Mucosa of rectum (tissue), 2 donors: ENCODE data around the gene TKT.
A peak's percentile ranks its signal among the peaks of the same experiment; 100 is the strongest.
"Not testable (repeated sequence)": the region's sequence is repeated elsewhere in the genome, so short reads cannot be mapped to it uniquely, and the experiment has no call there.

Experiments used
- H3K27ac ChIP-seq, 2 donors: one replicate each; pipeline ENCODE4 v1.7.0; 2013; ENCODE audit warnings: inconsistent platforms in 2 of 2, low read depth in 2 of 2, low read length in 2 of 2
- H3K27me3 ChIP-seq, 2 donors: one replicate each; pipeline ENCODE4 v1.7.0; 2013; ENCODE audit warnings: low read length in 2 of 2; ENCODE audit not compliant: control insufficient read depth in 2 of 2, insufficient read depth in 2 of 2
- H3K36me3 ChIP-seq, 2 donors: one replicate each; pipeline ENCODE4 v1.7.0; 2013; ENCODE audit warnings: low read length in 2 of 2; ENCODE audit not compliant: control insufficient read depth in 2 of 2, insufficient read depth in 2 of 2
- H3K4me1 ChIP-seq, 2 donors: one replicate each; pipeline ENCODE4 v1.7.0; 2013; ENCODE audit warnings: low read length in 2 of 2, mild to moderate bottlenecking in 1 of 2; ENCODE audit not compliant: control insufficient read depth in 2 of 2, insufficient read depth in 2 of 2
- H3K4me3 ChIP-seq, 2 donors: one replicate each; pipeline ENCODE4 v1.7.0; 2013; ENCODE audit warnings: low read length in 2 of 2
- H3K9ac ChIP-seq, 2 donors: one replicate each; pipeline ENCODE4 v1.7.0; 2013; ENCODE audit warnings: low read length in 2 of 2, low read depth in 1 of 2, mild to moderate bottlenecking in 1 of 2
- H3K9me3 ChIP-seq, 2 donors: one replicate each; pipeline ENCODE4 v1.7.0; 2013; ENCODE audit warnings: low read length in 2 of 2; ENCODE audit not compliant: control insufficient read depth in 2 of 2
- donor health status: healthy.
- donor health status: Normal muscosa, but diverticular disease.

The TKT gene

GRCh38 chr3:53282581-53282980 is 26.8 kb upstream of the TKT start:
- no peak overlapping the region for H3K27ac ChIP-seq
- no peaks in the 10 kb centered on the region for H3K9me3 ChIP-seq
- peaks cover 4 to 25% of the 10 kb centered on the region in 2 donors for H3K36me3 ChIP-seq
- no peaks in the 10 kb centered on the region for H3K4me1 ChIP-seq
- no peaks in the 10 kb centered on the region for H3K27me3 ChIP-seq
- H3K9ac ChIP-seq: no peak overlapping the region
- H3K4me3 ChIP-seq: no peak overlapping the region

GRCh38 chr3:53278667-53279066 is 22.8 kb upstream of the TKT start:
- no peaks in the 10 kb centered on the region for H3K9me3 ChIP-seq
- peaks cover under 1 to 6% of the 10 kb centered on the region in 2 donors for H3K36me3 ChIP-seq
- H3K4me3 ChIP-seq: no peak overlapping the region
- no peaks in the 10 kb centered on the region for H3K27me3 ChIP-seq
- peaks cover 0 to 2% of the 10 kb centered on the region in 2 donors for H3K4me1 ChIP-seq
- no peak overlapping the region for H3K9ac ChIP-seq
- H3K27ac ChIP-seq: no peak overlapping the region

- Histone ChIP-seq H3K27me3 (no peaks in the 10 kb centered on the region), H3K4me3 (no peak overlapping the region), H3K36me3 (no peaks in the 10 kb centered on the region), H3K27ac (no peak overlapping the region), H3K9me3 (no peaks in the 10 kb centered on the region), H3K4me1 (peaks cover 2 to 4% of the 10 kb centered on the region in 2 donors), H3K9ac (no peak overlapping the region)
Observed at GRCh38 chr3:53274938-53275605, 19.2 kb upstream of the TKT start.

GRCh38 chr3:53273146-53273670 is 17.4 kb upstream of the TKT start:
- Histone ChIP-seq H3K4me1 (peaks cover 5 to 8% of the 10 kb centered on the region in 2 donors), H3K9ac (no peak overlapping the region), H3K36me3 (no peaks in the 10 kb centered on the region), H3K27me3 (no peaks in the 10 kb centered on the region), H3K27ac (no peak overlapping the region), H3K4me3 (no peak overlapping the region), H3K9me3 (no peaks in the 10 kb centered on the region)

- Histone ChIP-seq H3K27ac (peak overlapping the region; percentile 7 to 56), H3K9me3 (no peaks in the 10 kb centered on the region), H3K9ac (peak overlapping the region in 1 of 2 donors; percentile 1), H3K4me1 (peaks cover 5 to 7% of the 10 kb centered on the region in 2 donors), H3K36me3 (no peaks in the 10 kb centered on the region), H3K27me3 (no peaks in the 10 kb centered on the region), H3K4me3 (no peak overlapping the region)
Observed at GRCh38 chr3:53269888-53270880, 14.4 kb upstream of the TKT start.

- H3K36me3 ChIP-seq, H3K9ac ChIP-seq, H3K4me3 ChIP-seq, H3K27ac ChIP-seq, H3K27me3 ChIP-seq, H3K9me3 ChIP-seq, H3K4me1 ChIP-seq: not testable (repeated sequence)
Observed at GRCh38 chr3:53269193-53269592, 13.4 kb upstream of the TKT start.

GRCh38 chr3:53267766-53268165 is 11.9 kb upstream of the TKT start:
- Histone ChIP-seq H3K27ac (no peak overlapping the region), H3K9me3 (no peaks in the 10 kb centered on the region), H3K9ac (no peak overlapping the region), H3K4me3 (no peak overlapping the region), H3K27me3 (no peaks in the 10 kb centered on the region), H3K4me1 (peaks cover 5 to 7% of the 10 kb centered on the region in 2 donors), H3K36me3 (no peaks in the 10 kb centered on the region)

- no peak overlapping the region for H3K27ac ChIP-seq
Observed at GRCh38 chr3:53264718-53265117, 8.9 kb upstream of the TKT start.

GRCh38 chr3:53263907-53264306 is 8.1 kb upstream of the TKT start:
- no peaks in the 10 kb centered on the region for H3K9me3 ChIP-seq
- no peak overlapping the region for H3K27ac ChIP-seq
- H3K4me3 ChIP-seq: no peak overlapping the region
- H3K9ac ChIP-seq: no peak overlapping the region
- no peaks in the 10 kb centered on the region for H3K36me3 ChIP-seq
- no peaks in the 10 kb centered on the region for H3K27me3 ChIP-seq
- H3K4me1 ChIP-seq: no peaks in the 10 kb centered on the region

More at GRCh38 chr3:53264718-53265117, 8.9 kb upstream of the TKT start:
- Histone ChIP-seq H3K36me3 (no peaks in the 10 kb centered on the region), H3K4me1 (peaks cover under 1 to 1% of the 10 kb centered on the region in 2 donors), H3K9ac (no peak overlapping the region), H3K9me3 (no peaks in the 10 kb centered on the region), H3K27me3 (no peaks in the 10 kb centered on the region), H3K4me3 (no peak overlapping the region)

- H3K27me3 ChIP-seq: no peaks in the 10 kb centered on the region
- no peak overlapping the region for H3K27ac ChIP-seq
- no peak overlapping the region for H3K4me3 ChIP-seq
- no peaks in the 10 kb centered on the region for H3K9me3 ChIP-seq
- no peaks in the 10 kb centered on the region for H3K4me1 ChIP-seq
- no peak overlapping the region for H3K9ac ChIP-seq
- H3K36me3 ChIP-seq: no peaks in the 10 kb centered on the region
Observed at GRCh38 chr3:53261712-53262111, 5.9 kb upstream of the TKT start.
